ENCODE data around the gene AFF1.

DNA sequence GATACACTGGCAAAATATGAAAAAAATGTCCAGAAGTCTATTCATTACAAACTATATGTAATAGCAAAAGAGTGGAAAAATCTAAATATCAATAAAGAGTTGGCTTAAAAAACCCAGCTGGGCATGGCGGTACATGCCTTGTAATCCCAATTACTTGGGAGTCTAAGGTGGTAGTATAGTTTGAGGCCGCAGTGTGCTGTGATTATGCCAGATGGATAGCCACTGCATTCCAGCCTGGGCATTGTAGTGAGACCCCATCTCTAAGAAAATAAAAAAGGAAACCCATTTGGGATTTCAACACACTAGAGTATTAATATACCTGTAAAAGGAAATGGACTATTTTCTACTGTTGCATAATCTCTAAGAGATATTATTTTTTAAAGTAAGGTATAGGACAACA is 45.4 kb downstream of the AFF1 start:
- TF ChIP-seq, protein P1, sequence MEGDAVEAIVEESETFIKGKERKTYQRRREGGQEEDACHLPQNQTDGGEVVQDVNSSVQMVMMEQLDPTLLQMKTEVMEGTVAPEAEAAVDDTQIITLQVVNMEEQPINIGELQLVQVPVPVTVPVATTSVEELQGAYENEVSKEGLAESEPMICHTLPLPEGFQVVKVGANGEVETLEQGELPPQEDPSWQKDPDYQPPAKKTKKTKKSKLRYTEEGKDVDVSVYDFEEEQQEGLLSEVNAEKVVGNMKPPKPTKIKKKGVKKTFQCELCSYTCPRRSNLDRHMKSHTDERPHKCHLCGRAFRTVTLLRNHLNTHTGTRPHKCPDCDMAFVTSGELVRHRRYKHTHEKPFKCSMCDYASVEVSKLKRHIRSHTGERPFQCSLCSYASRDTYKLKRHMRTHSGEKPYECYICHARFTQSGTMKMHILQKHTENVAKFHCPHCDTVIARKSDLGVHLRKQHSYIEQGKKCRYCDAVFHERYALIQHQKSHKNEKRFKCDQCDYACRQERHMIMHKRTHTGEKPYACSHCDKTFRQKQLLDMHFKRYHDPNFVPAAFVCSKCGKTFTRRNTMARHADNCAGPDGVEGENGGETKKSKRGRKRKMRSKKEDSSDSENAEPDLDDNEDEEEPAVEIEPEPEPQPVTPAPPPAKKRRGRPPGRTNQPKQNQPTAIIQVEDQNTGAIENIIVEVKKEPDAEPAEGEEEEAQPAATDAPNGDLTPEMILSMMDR (IDR thresholded peaks at IDR 0.05), result no peak
- no peak for TF ChIP-seq POLR2AphosphoS5 (IDR thresholded peaks at IDR 0.05)
- TF ChIP-seq POLR2A (IDR thresholded peaks at IDR 0.05), result no peak
